ENCODE data around the gene FAM229B. TPM values are rescaled to one million over a fixed set of nuclear protein-coding genes. Genes with fewer than 3 reads are reported as not detected.

Gene FAM229B
- total and polyA plus RNA-seq, 7 donors, result 5.8 to 17.7 (median 10.0) TPM

DNA sequence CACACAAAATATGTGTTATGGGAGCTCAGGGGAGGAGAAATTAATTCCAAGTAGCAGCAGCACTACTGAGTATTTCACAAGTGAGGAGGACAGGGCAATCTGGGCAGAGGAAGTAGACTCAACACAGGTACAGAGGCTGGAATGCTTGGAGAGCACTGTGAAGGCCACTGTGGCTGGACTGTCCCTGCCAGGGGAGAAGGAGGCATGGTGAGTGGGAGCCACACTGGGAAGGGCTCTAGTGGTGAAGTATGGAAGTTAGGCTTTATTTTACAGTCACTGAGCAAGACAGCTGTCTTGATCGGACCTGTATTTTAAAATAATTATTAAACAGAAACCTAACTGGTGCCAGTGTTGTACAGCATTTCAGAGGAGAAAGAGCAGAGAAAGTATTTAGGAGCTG is 28.8 kb downstream of the FAM229B start:
- DNase-seq, result no peak
- Histone ChIP-seq H3K4me1 (no peaks in the 10 kb centered on the region), H3K4me3 (no peak overlapping the region), H3K36me3 (ENCODE audit: insufficient read depth in 1 of 2, low read depth in 1 of 2) (peaks cover 0 to 25% of the 10 kb centered on the region in 2 donors), H3K27ac (no peak overlapping the region), H3K27me3 (ENCODE audit: insufficient read depth in 3 of 3, low read length in 2 of 3) (no peaks in the 10 kb centered on the region), H3K9me3 (no peaks in the 10 kb centered on the region)
- ATAC-seq, result no peak
- 81 to 88% (median 84%) methylated on average over 1 of the region's 1 CpG for WGBS, 3 donors
- TF ChIP-seq CTCF (IDR thresholded peaks at IDR 0.05), result no peak
- intact Hi-C loops (cut with DNase I), result no loop called here

DNA sequence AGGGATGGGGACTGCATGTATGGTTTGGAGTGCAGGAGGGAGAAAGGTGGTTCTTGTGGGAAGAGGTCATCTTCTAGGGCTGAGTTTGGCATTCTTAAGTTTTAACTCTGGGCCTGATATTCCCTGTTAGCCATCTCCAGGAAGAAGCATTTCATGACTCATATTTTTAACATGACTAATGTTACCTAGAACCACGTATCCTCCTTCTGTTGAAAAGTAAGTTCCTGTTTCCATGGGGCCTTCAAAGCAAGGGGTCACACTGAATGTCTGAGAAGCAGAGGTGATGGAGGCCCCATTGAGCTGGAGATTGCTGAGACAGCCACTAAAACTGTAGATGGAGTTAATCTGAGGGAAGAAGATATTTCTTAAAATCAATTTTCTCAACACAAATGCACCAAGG is 30.2 kb downstream of the FAM229B start:
- no peaks in the 10 kb centered on the region for H3K4me1 ChIP-seq
- H3K27ac ChIP-seq, result no peak overlapping the region
- no peak overlapping the region for H3K4me3 ChIP-seq
- WGBS, 3 donors, result 80 to 88% (median 82%) methylated on average over 1 of the region's 1 CpG
- DNase-seq (no peak), ATAC-seq (no peak)
- no peaks in the 10 kb centered on the region for H3K27me3 ChIP-seq (ENCODE audit: insufficient read depth in 3 of 3, low read length in 2 of 3)
- intact Hi-C loops (cut with DNase I), result no loop called here
- peaks cover 0 to 25% of the 10 kb centered on the region in 2 donors for H3K36me3 ChIP-seq (ENCODE audit: insufficient read depth in 1 of 2, low read depth in 1 of 2)
- TF ChIP-seq CTCF (IDR thresholded peaks at IDR 0.05), result no peak
- no peaks in the 10 kb centered on the region for H3K9me3 ChIP-seq

DNA sequence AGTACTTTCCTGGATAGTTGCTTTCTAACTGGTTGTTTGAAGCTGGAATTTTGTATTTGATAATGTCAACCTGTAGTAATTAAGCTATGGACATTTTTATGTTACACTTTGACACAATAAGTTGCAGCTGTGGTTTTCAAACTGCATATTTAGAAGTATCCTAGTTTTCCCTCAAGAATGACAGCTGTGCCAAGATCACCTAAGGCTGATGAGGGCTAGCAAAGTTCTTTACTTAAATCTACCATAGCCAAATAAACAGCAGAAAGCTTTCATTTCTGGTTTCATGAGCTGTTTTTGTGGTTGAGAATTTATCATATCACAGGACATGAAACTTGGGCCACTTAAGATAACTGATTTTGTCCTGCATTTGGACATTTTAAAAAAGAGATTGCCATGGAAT is 30.6 kb downstream of the FAM229B start:
- H3K27ac ChIP-seq, result no peak overlapping the region
- no peak for DNase-seq

DNA sequence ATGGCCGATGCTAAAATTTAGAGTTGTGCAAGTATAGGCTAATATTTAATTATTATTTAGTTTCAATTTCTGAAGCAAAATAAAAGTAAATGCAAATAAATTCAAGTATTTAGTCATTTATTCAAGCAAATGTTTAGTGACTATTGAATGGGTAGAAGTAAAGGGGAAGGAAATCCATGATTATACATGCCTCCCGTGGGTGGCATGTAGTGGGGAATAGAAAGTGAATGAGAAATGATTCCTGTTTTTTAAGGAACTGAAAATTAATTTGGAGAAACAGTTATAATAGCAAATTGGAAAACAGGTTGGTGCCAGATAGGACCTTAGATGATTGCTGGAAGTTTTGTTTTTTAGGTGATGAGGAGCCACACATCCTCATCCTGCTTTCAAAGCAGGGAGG is 35.4 kb downstream of the FAM229B start:
- no peak overlapping the region for H3K27ac ChIP-seq
- ATAC-seq, result no peak
- no peak for DNase-seq

More for the DNA sequence above, 30.6 kb downstream of the FAM229B start:
- H3K27me3 ChIP-seq (ENCODE audit: insufficient read depth in 3 of 3, low read length in 2 of 3), result no peaks in the 10 kb centered on the region
- H3K4me3 ChIP-seq, result no peak overlapping the region
- H3K36me3 ChIP-seq (ENCODE audit: insufficient read depth in 1 of 2, low read depth in 1 of 2), result peaks cover 0 to 25% of the 10 kb centered on the region in 2 donors
- no peaks in the 10 kb centered on the region for H3K9me3 ChIP-seq
- H3K4me1 ChIP-seq, result no peaks in the 10 kb centered on the region
- intact Hi-C loops (cut with DNase I), result no loop called here
- ATAC-seq, result no peak
- no peak for TF ChIP-seq CTCF (IDR thresholded peaks at IDR 0.05)

More for the DNA sequence above, 35.4 kb downstream of the FAM229B start:
- intact Hi-C loops (cut with DNase I), result no loop called here
- Histone ChIP-seq H3K36me3 (ENCODE audit: insufficient read depth in 1 of 2, low read depth in 1 of 2) (peaks cover 0 to 30% of the 10 kb centered on the region in 2 donors), H3K4me3 (no peak overlapping the region), H3K9me3 (no peaks in the 10 kb centered on the region), H3K27me3 (ENCODE audit: insufficient read depth in 3 of 3, low read length in 2 of 3) (no peaks in the 10 kb centered on the region), H3K4me1 (no peaks in the 10 kb centered on the region)
- TF ChIP-seq CTCF (IDR thresholded peaks at IDR 0.05), result no peak
- 76 to 83% (median 77%) methylated on average over 2 of the region's 2 CpGs for WGBS, 3 donors

All from psoas muscle (tissue), 8 donors.